ENCODE measurements around the gene MCM6. TPM values are rescaled to one million over a fixed set of nuclear protein-coding genes. Genes with fewer than 3 reads are reported as not detected.

The MCM6 gene
- total RNA-seq, 1 donor from 2014 or later, result 11.1 TPM

- Histone ChIP-seq H3K36me3 (ENCODE audit: control insufficient read depth, insufficient read depth, low read length) (no peaks in the 10 kb centered on the region), H3K4me3 (ENCODE audit: low read depth, low read length) (no peak overlapping the region), H3K27me3 (ENCODE audit: control insufficient read depth, insufficient read depth, low read length) (no peaks in the 10 kb centered on the region)
- DNase-seq (ENCODE audit: low read depth), result no peak
- no peak for TF ChIP-seq CTCF (IDR thresholded peaks at IDR 0.05; ENCODE audit: insufficient read depth, low read length, poor library complexity, severe bottlenecking)
Observed at GRCh38 chr2:135790423-135790822, 85.8 kb downstream of the MCM6 start.

Other genes with a start within 250 kb of the MCM6 start
- 61.9 and 67.9 TPM in 2 replicates for gene UBXN4, start 134.6 kb downstream of the MCM6 start, total RNA-seq
- gene LCT, start 39.3 kb downstream of the MCM6 start, total RNA-seq, result not detected in 2 replicates
- 69.4 and 69.7 TPM in 2 replicates for gene DARS1, start 109.2 kb upstream of the MCM6 start, total RNA-seq
- 0.68 and 0.88 TPM in 2 replicates for gene CXCR4, start 241.7 kb upstream of the MCM6 start, total RNA-seq